Stimulated activated CD4-positive, alpha-beta T cell treated with anti-CD3 and anti-CD28 coated beads, Interleukin-12 subunit alpha, Interleukin-12 subunit beta, amount 100 ng/mL, for 4 hours (primary cell): Measurements from ENCODE around the gene C15orf61.
A peak's percentile ranks its signal among the peaks of the same experiment; 100 is the strongest.

Experiments used
- DNase-seq: peaks from one replicate; pipeline ENCODE4 v3.0.0-alpha.2; 2020

Gene C15orf61

DNA sequence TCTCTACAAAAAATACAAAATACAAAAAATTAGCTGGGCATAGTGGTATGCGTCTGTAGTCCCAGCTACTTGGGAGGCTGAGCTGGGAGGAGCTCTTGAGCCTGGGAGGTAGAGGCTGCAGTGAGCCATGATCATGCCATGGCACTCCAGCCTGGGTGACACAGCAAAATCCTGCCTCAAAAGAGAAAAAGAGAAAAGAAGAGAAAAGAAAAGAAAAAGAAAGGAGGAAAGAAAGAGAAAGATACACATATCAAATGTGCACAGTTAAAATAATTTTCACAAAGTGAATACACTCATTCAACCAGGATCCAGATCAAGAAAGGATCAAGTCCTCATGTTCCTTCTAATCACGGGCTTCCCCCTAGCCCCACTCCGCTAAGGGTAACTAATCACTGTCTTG is 5.8 kb upstream of the C15orf61 start:
- no peak for DNase-seq

DNA sequence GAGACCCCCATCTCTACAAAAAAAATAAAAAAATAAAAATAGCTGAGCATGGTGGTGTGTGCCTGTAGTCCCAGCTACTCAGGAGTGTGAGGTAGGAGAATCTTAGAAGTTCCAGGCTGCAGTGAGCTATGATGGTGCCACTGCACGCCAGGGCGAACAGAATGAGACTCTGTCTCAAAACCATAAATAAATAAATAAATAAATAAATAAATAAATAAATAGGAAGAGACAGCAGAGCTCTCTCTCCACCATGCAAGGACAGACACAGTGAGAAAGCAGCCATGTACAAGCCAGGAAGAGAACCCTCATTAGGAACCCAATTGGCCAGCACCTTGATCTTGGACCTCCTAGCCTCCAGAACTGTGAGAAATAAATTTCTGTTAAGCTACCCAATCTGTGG is 5.4 kb upstream of the C15orf61 start:
- DNase-seq: no peak

DNA sequence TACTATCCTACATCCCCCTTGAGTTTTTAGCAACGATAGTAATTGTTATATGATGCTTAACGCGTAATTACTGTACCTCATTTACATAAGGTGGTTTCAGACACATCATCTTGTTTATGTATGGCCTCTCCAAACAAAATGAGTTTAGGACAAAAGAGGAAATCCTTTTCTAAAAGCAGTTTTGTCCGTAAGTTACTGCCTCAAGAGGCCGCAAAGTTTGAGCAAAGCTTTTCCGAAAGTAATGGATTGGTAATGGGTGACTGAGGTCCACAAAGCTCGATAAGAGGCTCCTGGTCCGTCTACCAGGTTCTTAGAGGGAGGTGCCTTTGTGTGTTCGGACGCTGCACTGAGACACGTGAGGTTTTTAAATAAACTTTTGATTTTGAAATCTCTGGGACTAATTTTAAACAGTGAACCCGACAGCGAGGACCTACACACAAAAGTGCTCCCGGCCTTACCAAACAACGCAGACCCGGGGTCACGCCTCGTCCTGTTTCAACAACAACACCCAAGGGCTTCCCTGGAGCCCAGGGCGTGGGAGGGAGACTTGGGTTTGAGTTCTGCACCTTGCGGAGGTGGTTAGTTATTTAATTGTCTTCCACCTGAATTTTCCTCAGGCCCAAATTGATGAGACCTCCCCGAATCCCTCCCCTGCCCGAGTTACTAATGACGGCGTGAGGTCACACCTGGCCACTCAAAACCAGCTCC is 456 bp upstream of the C15orf61 start:
- no peak for DNase-seq

DNA sequence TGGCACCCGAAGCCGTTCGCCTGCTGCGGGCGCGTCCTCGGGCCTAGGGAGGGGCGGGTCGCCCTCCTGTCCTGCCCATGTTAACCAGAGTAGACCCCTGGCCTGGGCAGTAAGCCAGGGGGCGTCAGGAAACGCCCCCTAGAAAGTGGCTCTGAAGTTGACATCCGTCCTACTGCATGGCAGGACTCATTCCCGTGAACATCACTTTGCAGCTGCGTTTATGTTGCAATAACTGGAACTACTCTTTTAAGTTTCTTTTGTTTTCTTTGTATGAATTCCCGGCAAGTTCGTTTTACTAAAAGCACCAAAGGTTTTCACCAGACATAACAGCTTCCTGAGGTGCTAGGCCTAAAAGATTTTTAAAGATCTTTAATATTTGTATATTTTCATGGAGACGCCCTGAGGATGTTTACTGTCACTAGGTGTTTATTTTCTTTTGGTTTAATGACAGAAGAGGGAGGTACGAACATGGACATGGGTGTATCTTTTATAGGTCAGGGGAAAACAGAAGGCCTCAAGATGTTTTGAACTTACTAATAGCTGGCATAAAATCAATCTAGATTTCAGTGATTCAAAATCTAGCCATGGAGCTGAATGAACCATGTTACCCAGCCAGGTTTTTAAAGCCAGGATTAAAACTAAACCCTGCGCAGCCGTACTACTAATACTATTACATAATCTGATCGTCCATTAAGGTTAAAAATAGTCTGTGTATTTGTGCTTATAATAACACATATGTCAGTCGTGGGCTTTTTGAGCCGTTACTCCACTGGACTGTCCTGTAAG is 1.0 kb downstream of the C15orf61 start:
- DNase-seq: no peak

DNA sequence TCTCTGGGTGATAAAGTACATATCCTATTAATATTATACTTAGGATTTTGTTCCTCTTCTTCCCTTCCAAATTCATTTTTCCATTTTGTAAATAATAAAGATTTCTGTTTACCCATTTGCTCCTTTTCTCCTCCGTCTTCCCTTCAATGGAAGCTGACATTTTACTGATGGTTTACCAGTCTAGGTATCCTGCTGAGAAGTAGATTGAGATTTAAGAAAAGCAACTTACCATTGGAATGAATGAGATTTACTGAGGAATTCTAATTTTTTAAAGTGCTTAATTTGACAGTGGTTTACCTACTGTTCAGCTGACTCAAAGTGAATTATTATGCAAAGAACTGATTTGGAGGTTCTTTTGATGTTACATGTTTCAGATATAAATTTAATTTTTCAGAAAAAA is 2.4 kb downstream of the C15orf61 start:
- no peak for DNase-seq

DNA sequence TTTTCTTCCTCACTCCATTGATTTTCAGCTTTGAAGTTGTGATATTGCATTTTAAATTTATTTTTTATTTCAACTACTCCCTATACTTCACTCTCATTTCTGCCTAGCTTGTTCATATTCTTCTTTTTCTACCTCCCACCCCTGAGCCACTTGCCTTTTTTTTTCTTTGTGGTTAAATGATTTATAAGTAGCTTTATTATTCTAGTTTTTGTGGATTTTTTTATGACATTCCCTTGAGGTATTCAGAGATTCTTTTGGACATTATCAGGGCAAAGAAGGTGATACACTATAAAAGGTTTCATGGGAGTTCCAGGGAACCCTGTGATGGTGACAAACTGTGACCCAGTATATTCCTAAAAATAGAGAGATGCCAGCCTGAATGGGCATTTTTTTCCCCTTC is 3.3 kb downstream of the C15orf61 start:
- DNase-seq: no peak

DNA sequence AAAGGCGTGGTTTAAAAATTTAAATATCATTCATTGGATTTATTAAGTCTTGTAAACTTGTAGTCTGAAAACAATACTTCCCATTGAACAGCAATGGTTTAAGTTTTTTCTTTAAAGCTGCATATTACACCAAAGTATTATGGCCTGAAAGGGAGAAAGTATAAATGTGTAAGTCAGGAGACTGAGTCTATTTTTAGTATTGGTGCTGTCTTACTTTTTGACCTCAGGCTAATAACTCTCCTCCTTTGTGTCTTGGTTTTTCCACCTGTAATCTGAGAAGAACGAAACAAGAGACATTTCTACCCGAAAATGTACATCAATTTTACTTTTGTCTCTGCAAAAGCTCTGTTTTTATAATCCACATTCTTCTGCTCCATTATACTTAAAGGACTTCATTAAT is 7.6 kb downstream of the C15orf61 start:
- DNase-seq: no peak

DNA sequence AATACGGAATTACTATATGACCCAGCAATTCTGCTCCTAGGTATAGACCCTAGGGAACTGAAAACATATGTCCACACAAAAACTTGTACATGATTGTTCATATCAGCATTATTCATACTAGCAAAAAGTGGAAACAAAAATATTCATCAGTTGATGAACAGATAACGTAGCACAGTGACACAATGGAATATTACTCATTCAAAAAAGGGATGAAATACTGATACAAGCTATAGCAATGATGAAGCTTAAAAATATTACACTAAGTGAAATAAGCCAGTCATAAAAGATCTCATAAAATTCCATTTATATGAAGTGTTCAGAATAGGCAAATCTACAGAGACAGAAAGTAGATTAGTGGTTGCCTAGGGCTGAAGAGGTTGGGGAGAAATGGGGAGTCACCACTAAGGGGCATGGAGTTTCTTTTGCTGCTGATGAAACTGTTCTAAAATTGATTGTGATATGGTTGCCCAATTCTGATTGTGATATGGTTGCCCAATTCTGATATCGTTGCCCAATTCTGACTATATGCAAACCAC is 10.5 kb downstream of the C15orf61 start:
- no peak for DNase-seq

DNA sequence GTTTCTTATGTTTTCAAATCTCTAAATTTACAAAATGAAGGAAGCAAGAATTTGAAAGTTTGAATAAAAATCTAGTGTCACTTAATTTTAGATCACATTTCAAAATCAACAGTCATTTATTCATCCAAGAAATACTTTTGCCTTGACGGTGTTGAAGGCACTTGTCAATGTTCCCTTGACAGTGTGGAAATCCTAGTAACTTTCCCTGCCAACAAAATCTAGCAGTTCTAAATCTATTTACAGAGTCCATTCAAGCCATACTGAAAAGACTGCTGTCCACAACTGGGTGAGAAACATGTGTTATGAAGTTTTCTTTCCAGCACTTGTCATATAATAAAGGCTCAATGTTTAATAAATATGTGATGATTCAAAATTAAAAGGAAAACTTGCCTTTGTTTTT is 12.9 kb downstream of the C15orf61 start:
- DNase-seq: no peak

DNA sequence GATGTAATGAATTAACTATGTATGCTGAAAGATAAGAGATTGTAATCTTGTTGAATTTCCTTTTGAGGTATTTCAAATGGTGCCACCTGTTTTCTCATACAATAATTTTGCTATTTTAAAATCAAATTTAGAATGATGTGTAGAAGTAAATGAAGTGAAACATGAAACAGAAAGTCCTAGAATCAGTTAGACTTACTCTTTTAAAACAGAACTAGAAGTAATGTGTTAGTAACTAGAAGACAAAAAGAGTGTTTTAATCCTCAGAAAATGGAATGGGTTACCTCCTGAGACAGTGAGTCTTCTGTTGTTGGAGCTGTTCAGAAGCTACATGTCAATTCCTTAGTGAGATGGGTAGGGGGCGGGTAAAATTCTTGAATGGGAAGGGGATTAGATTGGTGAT is 13.4 kb downstream of the C15orf61 start:
- DNase-seq: no peak

DNA sequence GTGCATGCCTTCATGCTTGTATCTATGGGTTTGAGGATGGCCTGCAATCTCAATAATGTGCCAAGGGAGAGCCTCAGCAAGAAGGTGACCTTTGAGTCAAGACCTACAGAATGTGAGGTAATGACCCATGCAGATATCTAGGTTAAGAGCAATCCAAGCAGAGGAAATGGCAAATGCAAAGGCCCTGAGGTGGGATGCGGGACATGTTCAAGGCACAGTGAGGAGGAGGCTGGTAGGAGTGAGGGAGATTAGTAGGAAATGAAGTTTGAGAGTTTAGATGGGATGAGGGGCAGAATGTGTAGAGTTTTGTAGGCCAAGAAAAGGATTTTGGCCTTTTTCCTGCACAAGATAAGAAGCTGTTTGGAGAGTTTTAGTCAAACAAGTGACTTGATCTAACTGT is 16.8 kb downstream of the C15orf61 start:
- DNase-seq: no peak

DNA sequence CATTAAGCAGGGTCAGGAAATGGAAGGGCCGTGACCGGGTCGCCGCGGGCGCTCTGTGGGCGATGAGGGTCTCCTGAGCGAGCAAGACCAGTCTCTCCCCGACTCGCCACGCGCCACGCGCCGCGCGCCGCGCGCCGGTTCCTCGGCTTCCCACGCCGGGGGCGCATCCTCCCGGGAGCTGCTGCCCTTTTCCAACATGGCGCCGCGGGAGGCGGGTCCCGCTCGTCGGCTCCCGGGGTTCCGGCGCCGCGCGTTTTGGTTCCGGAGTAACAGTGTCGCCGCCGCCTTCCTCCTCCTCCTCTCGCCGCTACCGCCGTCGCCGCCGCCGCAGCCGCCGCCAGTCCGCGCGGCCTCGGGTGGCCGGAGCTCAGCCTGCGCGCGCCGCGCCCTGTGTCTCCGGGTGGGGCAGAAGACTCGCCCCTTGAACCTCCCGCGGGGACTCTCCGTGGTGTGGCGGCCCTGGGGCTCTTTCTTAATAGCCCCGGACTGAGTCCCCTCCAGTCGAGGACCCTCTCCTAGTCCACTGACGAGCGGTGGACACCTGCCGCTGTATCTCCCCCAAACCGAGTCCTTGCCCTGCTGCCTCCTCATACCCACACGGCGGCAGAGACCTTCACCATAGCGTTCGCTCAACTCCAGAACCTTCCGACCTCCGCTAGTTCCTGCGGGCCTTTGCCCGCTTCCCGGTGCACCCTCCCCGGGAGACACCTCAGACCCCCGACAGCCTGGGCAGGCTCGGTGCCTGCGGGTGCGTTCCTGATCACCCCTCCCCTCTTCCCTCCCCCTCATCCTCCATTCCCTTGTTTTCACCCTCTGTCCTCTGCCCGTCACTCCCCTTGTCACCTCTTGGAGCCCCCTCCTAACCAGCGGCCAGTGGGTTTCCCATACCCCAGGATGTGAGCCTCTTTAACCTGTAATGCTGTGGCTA is 21.8 kb downstream of the C15orf61 start, which contains the start of gene MAP2K5:
MAP2K5 (plus strand) TSS at position 284 of the 928 bp plus-strand sequence; CDS start at position 917, 633 bp downstream.
- peak; percentile 84 for DNase-seq

DNA sequence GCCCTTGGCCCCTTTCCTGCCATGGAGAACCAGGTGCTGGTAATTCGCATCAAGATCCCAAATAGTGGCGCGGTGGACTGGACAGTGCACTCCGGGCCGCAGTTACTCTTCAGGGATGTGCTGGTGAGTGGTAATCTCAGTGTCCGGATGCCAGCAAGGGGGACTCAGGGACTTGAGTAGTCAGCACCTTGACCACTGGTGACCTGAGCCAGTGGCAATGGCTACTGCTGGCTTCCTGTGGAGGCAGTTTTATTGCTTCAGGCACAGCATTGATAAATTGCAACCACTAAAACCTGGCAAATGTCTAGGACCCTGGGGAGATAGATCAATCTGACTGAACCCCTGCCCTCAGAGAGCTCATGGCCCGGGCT is 22.4 kb downstream of the C15orf61 start:
- DNase-seq: no peak

DNA sequence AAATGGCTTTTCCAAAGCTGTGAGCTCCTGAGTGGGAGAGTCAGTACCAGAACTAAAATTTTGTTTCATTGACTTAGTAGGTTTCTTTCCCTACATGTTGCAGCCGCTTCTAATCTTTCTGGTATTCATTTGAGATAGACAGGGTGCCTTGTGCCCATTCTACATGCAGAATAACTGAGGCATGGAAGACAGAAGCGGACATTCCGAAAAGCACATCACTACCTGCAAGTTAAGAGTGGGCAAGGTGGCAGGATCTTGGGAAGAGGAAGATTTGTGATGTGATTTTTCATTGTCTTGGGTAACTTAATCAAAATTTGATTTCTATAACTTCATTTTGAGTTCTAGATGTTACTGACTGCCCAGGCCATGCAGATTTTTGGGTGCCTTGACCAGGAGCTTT is 23.5 kb downstream of the C15orf61 start:
- DNase-seq: no peak

DNA sequence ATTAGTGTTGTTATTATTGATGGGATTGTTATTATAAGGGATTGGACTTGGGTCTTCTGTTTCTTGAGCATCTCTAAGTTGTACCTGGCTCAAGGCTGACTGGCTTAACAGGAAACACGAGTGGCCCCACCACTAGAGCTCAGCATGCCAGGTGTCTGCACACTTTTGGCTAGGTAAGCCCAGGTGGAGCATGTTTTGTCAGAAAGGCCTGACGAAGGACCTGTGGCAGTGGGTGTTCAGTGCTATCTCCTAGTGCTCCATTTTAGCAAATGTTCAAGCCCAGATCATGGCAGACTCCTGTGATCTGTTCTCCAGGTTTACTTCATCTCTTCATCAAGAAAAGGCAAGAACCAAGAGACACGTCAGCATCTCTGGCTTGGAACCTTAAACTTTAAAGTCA is 24.9 kb downstream of the C15orf61 start:
- DNase-seq: no peak

DNA sequence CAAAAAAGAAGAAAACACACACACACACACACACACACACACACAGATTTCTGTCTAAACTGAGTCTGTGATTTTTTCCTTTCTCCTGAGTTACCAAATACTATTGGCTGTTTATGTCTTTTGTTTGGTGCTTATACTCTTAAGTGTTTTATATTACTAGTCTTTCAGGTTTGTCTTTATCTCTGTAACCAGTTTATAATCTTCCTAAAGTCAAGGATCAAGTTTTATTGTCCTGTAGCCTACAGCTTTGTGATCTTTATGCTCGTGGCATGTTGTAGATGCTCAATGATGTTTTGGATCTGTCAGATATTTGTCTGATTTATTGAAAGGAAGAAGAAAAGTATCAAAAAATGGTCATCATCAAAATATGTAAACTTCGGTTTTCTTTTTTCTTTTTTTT is 26.1 kb downstream of the C15orf61 start:
- no peak for DNase-seq

DNA sequence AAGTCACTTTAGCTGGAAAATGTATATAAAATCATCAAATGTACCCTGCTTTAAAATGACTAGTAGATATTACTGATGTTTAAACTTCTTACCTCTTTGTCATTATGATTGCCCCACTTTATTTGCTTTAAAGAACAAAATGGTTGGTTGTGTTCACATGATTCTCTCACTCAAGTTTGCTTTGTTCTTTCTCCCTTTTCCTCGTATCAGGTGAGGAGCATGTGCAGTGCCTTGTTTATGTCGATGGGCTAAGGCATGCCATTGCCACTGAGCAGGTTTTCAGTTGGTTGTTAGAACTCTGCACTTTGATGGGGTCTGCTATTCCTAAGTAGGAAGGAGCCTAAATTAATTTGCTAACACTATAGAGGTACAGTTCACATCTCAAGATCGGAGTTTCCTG is 26.9 kb downstream of the C15orf61 start:
- DNase-seq: no peak

DNA sequence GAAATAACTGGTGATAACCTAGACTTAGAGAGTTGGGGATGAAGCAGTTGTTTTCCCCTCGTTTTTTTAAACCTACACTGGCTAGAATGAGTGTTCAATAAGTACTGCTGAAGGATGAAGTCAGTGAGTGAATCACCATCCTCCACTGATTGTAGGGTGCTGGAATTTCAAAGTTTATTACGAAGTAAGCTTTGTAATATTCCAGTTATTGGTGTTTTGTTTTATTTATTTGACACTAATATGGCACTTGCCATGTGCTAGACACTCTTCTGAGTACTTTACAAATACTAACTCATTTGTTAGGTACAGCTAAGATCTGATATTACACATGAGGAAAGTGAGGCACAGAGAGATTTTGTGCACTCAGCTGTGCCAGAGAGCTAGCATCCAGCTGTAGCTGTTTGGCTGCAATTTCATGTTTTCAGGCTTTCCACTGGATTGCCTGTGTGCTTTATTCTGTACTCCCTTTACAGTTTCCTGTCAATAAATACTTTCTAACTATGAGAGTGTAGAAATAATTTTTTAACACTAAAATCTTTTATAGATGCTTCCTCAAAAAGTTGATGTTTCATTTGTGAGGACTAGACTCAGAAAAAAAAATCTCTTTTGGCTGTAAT is 27.4 kb downstream of the C15orf61 start:
- DNase-seq: no peak

DNA sequence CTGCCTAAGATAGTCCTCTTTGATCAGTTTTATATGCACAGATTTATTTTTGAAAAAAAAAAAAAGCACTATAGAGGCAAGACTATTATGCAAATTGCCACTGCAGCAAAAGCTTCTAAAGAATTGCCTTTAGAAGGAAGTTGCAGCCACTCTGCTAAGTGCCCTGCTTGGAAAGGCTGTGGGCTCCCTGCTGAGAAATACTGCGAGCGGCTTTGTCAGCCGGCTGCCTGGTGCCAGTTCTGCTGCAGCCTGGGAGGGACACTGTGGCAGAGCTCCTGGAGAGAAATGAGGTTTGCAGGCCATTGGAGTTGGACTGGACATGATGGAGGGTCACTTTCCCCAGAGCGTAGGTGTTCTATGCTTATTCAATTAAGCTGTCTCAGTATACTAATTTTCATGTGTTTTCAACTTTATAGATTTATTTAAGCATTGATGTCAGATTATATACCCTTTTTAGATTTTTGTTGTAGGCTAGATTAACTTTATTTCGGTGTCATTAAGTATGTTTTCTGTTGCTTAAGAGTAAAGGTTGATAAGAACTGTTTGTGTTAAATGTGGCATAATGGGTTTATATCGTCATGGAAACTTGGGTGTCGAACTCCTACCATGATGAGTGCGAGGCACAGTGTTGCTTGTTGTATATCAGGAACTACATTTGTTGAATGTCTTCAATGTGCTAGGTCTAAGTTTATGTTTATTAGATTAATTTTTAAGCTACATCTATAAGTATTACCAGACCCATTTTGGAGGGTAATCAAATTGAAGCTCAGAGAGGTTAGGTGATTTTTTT is 28.1 kb downstream of the C15orf61 start:
- no peak for DNase-seq

DNA sequence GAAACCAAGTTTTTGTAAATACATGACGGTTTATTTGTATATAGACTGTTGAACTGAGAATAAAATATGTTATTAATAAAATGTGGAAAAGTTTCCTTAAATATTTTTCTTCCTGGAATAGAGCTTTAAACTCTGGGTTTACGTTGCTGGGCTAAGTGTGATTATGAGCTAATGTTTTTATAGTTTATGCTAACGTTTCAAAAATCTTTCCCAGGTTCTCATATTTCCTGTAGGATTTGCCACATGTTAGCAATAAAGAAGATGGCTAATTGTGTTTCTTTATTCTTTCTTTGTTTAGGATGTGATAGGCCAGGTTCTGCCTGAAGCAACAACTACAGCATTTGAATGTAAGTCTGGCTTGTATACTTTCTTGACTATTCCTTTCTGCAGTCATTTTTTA is 28.8 kb downstream of the C15orf61 start:
- no peak for DNase-seq

DNA sequence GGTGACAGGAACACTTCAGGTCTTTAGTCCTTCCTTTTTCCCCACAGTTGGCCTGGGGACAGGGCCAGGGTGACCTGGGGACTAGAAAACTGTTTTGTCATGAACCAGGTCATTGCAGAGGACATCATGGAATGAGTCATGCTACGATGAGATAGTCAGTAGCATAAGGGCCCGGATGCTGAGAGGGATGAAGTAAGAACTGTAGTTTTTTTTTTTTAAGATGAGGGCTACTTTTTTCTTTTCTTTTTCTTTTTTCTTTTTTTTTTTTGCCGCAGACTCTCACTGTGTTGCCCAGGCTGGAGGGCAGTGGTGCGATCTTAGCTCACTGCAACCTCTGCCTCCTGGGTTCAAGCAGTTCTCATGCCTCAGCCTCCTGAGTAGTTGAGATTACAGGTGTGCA is 29.6 kb downstream of the C15orf61 start:
- no peak for DNase-seq

DNA sequence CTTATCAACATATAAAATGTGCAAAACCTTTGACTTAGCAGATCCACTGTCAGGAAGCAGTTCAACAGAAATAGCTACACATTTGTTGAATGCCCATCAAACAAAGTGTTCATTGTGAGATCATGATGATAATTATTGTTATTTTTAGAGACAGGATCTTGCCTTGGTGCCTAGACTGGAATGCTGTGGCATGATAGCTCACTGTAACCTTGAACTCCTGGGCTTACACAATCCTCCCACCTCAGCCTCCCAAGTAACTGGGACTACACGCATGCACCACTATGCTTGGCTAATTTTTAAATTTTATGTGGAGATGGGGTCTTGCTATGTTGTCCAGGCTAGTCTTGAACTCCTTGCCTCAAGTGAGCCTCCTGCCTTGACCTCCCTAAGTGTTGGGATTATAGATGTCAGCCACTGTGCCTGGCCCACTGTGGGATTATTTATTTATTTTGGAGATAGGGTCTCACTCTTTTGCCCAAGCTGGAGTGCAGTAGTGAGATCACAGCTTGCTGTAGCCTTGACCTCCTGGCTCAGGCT is 30.3 kb downstream of the C15orf61 start:
- no peak for DNase-seq
